ENCODE measurements around the gene SNRK. TPM values are rescaled to one million over a fixed set of nuclear protein-coding genes. Genes with fewer than 3 reads are reported as not detected.

The SNRK gene
- total RNA-seq, 5 donors from 2014 or later (not counting 1 experiment from before 2014, with no cell fraction given), result 88.1 to 165 (median 107) TPM

DNA sequence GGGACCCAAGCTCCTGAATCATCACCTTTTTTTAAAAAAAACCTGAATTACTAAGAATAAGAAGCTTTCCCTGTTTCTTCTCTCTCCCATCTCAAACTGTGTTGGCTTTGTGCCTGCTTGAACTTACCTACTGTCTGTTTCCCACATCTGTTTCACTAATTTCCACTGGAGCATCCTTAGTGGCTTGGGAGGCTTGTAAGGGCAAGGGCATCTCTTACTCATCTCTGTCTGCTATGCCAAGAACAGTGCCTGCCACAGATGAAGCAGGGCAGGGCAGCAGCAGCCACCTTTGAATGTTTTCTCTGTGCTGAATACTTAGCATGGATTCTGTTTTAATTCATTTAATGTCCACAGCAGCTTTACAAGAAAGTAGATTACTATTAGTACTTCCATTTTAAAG is 42.3 kb downstream of the SNRK start:
- Mint-ChIP-seq H3K4me3 (peak overlapping the region in 2 of 3 donors; percentile 9 to 14), H3K9me3 (no peaks in the 10 kb centered on the region), H3K27ac (peak overlapping the region; percentile 77 to 93), H3K4me1 (peaks cover 80 to 89% (median 83%) of the 10 kb centered on the region in 3 donors), H3K36me3 (peaks cover 27% of the 10 kb centered on the region), H3K27me3 (no peaks in the 10 kb centered on the region)
- no peak for ATAC-seq (replicated peaks in 1 of 4)
- Histone ChIP-seq H3K36me3 (ENCODE audit: control insufficient read depth in 2 of 2, extremely low read depth in 1 of 2, insufficient read depth in 1 of 2, low read length in 1 of 2) (peaks cover 3 to 12% of the 10 kb centered on the region in 2 donors), H3K4me3 (ENCODE audit: control insufficient read depth in 1 of 2, extremely low read depth in 1 of 2, low read length in 1 of 2) (no peak overlapping the region), H3K9me3 (no peaks in the 10 kb centered on the region), H3K27me3 (replicated peaks in 1 of 2; ENCODE audit: control insufficient read depth in 2 of 2, extremely low read depth in 1 of 2, insufficient read depth in 2 of 2, low read length in 1 of 2) (no peaks in the 10 kb centered on the region), H3K4me1 (ENCODE audit: control insufficient read depth in 1 of 2, extremely low read depth in 1 of 2, insufficient read depth in 2 of 2, low read length in 2 of 2) (peaks cover 27 to 40% of the 10 kb centered on the region in 2 experiments), H3K27ac (ENCODE audit: low read length) (no peak overlapping the region)
- no peak for DNase-seq
- ChIA-PET CTCF (no interaction called here), POLR2A (interaction anchor here in 1 of 2 donors (0.7 kb wide), 1 partner anchor 21 kb away, joined by 5 read pairs; no protein-coding TSS in a partner anchor)

DNA sequence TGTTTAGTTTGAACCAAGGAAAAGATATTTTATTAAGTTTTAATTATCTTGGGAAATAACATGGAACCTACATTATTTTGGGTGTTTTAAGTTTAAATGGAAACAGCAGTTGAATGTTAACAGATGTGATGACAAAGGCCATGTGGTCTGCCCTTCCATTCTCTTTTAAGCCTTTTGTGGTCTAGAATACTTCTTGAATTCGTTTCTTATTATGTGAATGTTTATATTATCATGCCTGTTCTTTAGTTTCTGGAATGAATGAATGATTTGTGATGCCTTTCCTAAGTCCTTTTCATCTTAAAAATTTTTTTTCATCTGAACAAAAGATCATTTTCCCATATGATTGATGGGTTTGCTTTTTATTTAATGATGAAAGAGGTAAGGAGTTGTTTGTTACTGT is 44.6 kb downstream of the SNRK start:
- Mint-ChIP-seq H3K27me3 (no peaks in the 10 kb centered on the region), H3K36me3 (peaks cover 43% of the 10 kb centered on the region), H3K4me1 (peaks cover 58 to 68% (median 63%) of the 10 kb centered on the region in 3 donors), H3K27ac (peak overlapping the region; percentile 50 to 74), H3K9me3 (peaks cover 4 to 11% (median 7%) of the 10 kb centered on the region in 3 donors), H3K4me3 (peak overlapping the region in 1 of 3 donors; percentile 13)
- no peak for ATAC-seq (replicated peaks in 1 of 4)
- ChIA-PET POLR2A (no interaction called here), CTCF (no interaction called here)
- no CpG with 5 or more reads among the region's 1 CpG for WGBS (ENCODE audit: insufficient coverage)
- Histone ChIP-seq H3K27ac (ENCODE audit: low read length) (no peak overlapping the region), H3K4me1 (ENCODE audit: control insufficient read depth in 1 of 2, extremely low read depth in 1 of 2, insufficient read depth in 2 of 2, low read length in 2 of 2) (peaks cover 14 to 32% of the 10 kb centered on the region in 2 experiments), H3K36me3 (ENCODE audit: control insufficient read depth in 2 of 2, extremely low read depth in 1 of 2, insufficient read depth in 1 of 2, low read length in 1 of 2) (peaks cover 2 to 29% of the 10 kb centered on the region in 2 donors), H3K4me3 (ENCODE audit: control insufficient read depth in 1 of 2, extremely low read depth in 1 of 2, low read length in 1 of 2) (no peak overlapping the region), H3K9me3 (peaks cover 5% of the 10 kb centered on the region), H3K27me3 (replicated peaks in 1 of 2; ENCODE audit: control insufficient read depth in 2 of 2, extremely low read depth in 1 of 2, insufficient read depth in 2 of 2, low read length in 1 of 2) (no peaks in the 10 kb centered on the region)
- no peak for DNase-seq

DNA sequence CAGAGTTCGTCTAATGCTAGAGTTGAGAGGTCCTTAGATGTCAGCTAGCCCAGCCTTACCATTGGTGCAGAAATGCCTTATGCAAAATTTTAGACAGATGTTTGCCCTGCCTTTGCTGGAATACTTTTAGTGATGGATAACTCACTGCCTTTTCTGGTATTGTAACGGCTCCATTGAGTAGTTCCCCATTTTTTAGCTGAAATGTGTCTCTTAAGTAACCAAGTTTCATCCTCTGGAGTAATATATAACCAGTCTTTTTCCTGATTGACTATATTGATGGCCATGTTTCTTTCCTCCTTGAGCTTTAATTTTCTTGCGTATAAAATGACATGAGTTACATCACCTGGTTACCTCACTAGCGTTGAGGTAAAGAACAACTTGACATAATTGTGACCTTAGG is 45.0 kb downstream of the SNRK start:
- no peak for DNase-seq
- peaks cover 5% of the 10 kb centered on the region for H3K9me3 ChIP-seq
- 100% methylated on average over 1 of the region's 4 CpGs for WGBS (ENCODE audit: insufficient coverage)
- Mint-ChIP-seq H3K4me3 (peak overlapping the region in 1 of 3 donors; percentile 13), H3K9me3 (peaks cover 4 to 14% (median 10%) of the 10 kb centered on the region in 3 donors), H3K4me1 (peaks cover 54 to 64% (median 59%) of the 10 kb centered on the region in 3 donors), H3K27ac (peak overlapping the region; percentile 50 to 74), H3K27me3 (no peaks in the 10 kb centered on the region), H3K36me3 (peaks cover 47% of the 10 kb centered on the region)
- CTCF ChIA-PET, result no interaction called here
- H3K4me3 ChIP-seq (ENCODE audit: control insufficient read depth in 1 of 2, extremely low read depth in 1 of 2, low read length in 1 of 2), result no peak overlapping the region
- POLR2A ChIA-PET, result no interaction called here
- peaks cover 11 to 28% of the 10 kb centered on the region in 2 experiments for H3K4me1 ChIP-seq (ENCODE audit: control insufficient read depth in 1 of 2, extremely low read depth in 1 of 2, insufficient read depth in 2 of 2, low read length in 2 of 2)
- no peak for ATAC-seq (replicated peaks in 1 of 4)
- H3K27me3 ChIP-seq (replicated peaks in 1 of 2; ENCODE audit: control insufficient read depth in 2 of 2, extremely low read depth in 1 of 2, insufficient read depth in 2 of 2, low read length in 1 of 2), result no peaks in the 10 kb centered on the region
- no peak overlapping the region for H3K27ac ChIP-seq (ENCODE audit: low read length)
- H3K36me3 ChIP-seq (ENCODE audit: control insufficient read depth in 2 of 2, extremely low read depth in 1 of 2, insufficient read depth in 1 of 2, low read length in 1 of 2), result peaks cover 4 to 33% of the 10 kb centered on the region in 2 donors

DNA sequence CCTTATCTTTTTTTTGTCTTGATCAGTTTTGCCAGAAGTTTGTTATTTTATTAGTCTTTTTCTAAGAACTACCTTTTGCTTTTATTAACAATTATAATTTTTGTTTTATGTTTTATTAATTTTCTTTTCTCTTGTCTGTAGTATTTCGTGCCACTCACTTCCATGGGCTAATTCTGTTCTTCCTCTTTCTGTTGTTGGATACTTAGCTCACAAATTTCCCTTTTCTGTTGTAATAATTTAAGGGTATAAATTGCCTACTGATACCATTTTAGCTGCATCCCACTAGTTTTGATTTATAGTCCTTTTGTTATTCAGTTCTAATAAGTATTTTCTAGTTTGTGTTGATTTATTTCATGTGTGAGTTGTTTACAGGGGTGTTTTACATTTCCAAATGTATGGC is 48.6 kb downstream of the SNRK start:
- Histone ChIP-seq H3K36me3 (ENCODE audit: control insufficient read depth in 2 of 2, extremely low read depth in 1 of 2, insufficient read depth in 1 of 2, low read length in 1 of 2) (peaks cover 9 to 65% of the 10 kb centered on the region in 2 donors), H3K27ac (ENCODE audit: low read length) (no peak overlapping the region), H3K4me1 (ENCODE audit: control insufficient read depth in 1 of 2, extremely low read depth in 1 of 2, insufficient read depth in 2 of 2, low read length in 2 of 2) (peaks cover 0 to 6% of the 10 kb centered on the region in 2 experiments), H3K4me3 (ENCODE audit: control insufficient read depth in 1 of 2, extremely low read depth in 1 of 2, low read length in 1 of 2) (no peak overlapping the region), H3K27me3 (replicated peaks in 1 of 2; ENCODE audit: control insufficient read depth in 2 of 2, extremely low read depth in 1 of 2, insufficient read depth in 2 of 2, low read length in 1 of 2) (no peaks in the 10 kb centered on the region), H3K9me3 (peaks cover 8% of the 10 kb centered on the region)
- Mint-ChIP-seq H3K4me3 (no peak overlapping the region), H3K4me1 (peaks cover 26 to 29% (median 28%) of the 10 kb centered on the region in 3 donors), H3K9me3 (peaks cover 4 to 27% (median 19%) of the 10 kb centered on the region in 3 donors), H3K36me3 (peaks cover 72% of the 10 kb centered on the region), H3K27me3 (no peaks in the 10 kb centered on the region), H3K27ac (no peak overlapping the region)
- DNase-seq (no peak), ATAC-seq (replicated peaks in 1 of 4) (no peak)
- ChIA-PET POLR2A (interaction anchor here in 1 of 2 donors (0.6 to 0.7 kb wide), 2 partner anchors 15 to 50 kb away, joined by 3 to 4 read pairs; no protein-coding TSS in a partner anchor), CTCF (interaction anchor here in 1 of 2 donors (0.6 to 2.1 kb wide), 7 partner anchors 12 to 175 kb away, joined by 3 to 6 read pairs (median 3); no protein-coding TSS in a partner anchor)
- WGBS (ENCODE audit: insufficient coverage), result no CpG with 5 or more reads among the region's 1 CpG

DNA sequence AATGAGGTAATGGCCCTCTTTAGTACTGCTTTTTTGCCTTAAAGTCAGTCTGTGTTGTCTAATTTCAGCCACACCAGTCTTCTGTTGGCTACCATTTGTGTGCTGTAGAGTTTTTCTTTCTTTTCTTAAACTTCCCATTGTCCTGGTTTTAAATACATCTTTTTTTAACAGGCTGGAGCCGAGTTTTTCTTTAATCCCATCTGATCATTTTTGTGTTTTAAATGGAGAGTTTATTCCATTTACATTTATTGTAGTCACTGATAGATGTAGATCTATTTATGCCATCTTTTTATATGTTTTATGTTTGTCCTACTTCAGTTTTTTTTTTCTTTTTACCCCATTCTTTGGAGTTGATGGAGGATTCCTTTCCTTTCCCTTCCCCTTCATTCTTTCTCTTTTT is 49.5 kb downstream of the SNRK start:
- H3K27ac ChIP-seq (ENCODE audit: low read length), result no peak overlapping the region
- H3K4me1 ChIP-seq (ENCODE audit: control insufficient read depth in 1 of 2, extremely low read depth in 1 of 2, insufficient read depth in 2 of 2, low read length in 2 of 2), result peaks cover 0 to under 1% of the 10 kb centered on the region in 2 experiments
- peaks cover 11 to 73% of the 10 kb centered on the region in 2 donors for H3K36me3 ChIP-seq (ENCODE audit: control insufficient read depth in 2 of 2, extremely low read depth in 1 of 2, insufficient read depth in 1 of 2, low read length in 1 of 2)
- Mint-ChIP-seq H3K27ac (peak overlapping the region in 1 of 2 donors; percentile 49), H3K4me1 (peaks cover 20 to 27% (median 26%) of the 10 kb centered on the region in 3 donors), H3K9me3 (peaks cover 4 to 29% (median 19%) of the 10 kb centered on the region in 3 donors), H3K4me3 (no peak overlapping the region), H3K27me3 (no peaks in the 10 kb centered on the region), H3K36me3 (peaks cover 78% of the 10 kb centered on the region)
- no peak overlapping the region for H3K4me3 ChIP-seq (ENCODE audit: control insufficient read depth in 1 of 2, extremely low read depth in 1 of 2, low read length in 1 of 2)
- no peaks in the 10 kb centered on the region for H3K27me3 ChIP-seq (replicated peaks in 1 of 2; ENCODE audit: control insufficient read depth in 2 of 2, extremely low read depth in 1 of 2, insufficient read depth in 2 of 2, low read length in 1 of 2)
- ChIA-PET CTCF (interaction anchor here (0.7 to 1.5 kb wide), 4 partner anchors 11 to 63 kb away, joined by 3 to 4 read pairs (median 4); no protein-coding TSS in a partner anchor), POLR2A (no interaction called here)
- ATAC-seq (replicated peaks in 1 of 4), result no peak
- WGBS (ENCODE audit: insufficient coverage), result no CpG with 5 or more reads among the region's 1 CpG
- DNase-seq, result no peak
- H3K9me3 ChIP-seq, result peaks cover 8% of the 10 kb centered on the region

DNA sequence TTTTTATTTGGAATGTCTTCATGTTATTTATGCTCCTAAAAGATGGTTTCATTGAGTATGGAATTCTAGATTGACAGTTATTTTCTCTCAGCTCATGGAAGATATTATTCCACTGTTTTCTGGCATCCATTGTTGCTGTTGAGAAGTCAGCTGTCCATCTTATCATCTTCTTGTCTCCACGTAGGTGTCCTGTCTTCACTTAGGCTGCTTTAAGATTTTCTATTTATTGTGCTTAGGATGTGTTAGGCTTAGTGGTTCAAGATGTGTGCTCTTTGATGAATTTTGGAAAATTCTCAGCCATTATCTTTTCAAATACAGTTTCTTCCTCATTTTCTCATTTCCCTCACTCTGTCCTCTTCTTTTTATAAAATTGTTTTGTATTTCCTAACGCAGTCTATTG is 52.0 kb downstream of the SNRK start:
- H3K36me3 Mint-ChIP-seq, result peaks cover 75% of the 10 kb centered on the region
- H3K4me1 Mint-ChIP-seq, result peaks cover 22 to 32% (median 30%) of the 10 kb centered on the region in 3 donors
- Histone ChIP-seq H3K4me1 (ENCODE audit: control insufficient read depth in 1 of 2, extremely low read depth in 1 of 2, insufficient read depth in 2 of 2, low read length in 2 of 2) (peaks cover 13 to 17% of the 10 kb centered on the region in 2 experiments), H3K9me3 (peaks cover 8% of the 10 kb centered on the region), H3K36me3 (ENCODE audit: control insufficient read depth in 2 of 2, extremely low read depth in 1 of 2, insufficient read depth in 1 of 2, low read length in 1 of 2) (peaks cover 22 to 87% of the 10 kb centered on the region in 2 donors), H3K27me3 (replicated peaks in 1 of 2; ENCODE audit: control insufficient read depth in 2 of 2, extremely low read depth in 1 of 2, insufficient read depth in 2 of 2, low read length in 1 of 2) (no peaks in the 10 kb centered on the region), H3K27ac (ENCODE audit: low read length) (no peak overlapping the region), H3K4me3 (ENCODE audit: control insufficient read depth in 1 of 2, extremely low read depth in 1 of 2, low read length in 1 of 2) (no peak overlapping the region)
- ChIA-PET POLR2A (interaction anchor here in 1 of 2 donors (0.7 to 1.2 kb wide), 2 partner anchors 8 to 145 kb away, joined by 3 read pairs; no protein-coding TSS in a partner anchor), CTCF (interaction anchor here in 1 of 2 donors (1.8 kb wide), 1 partner anchor 9 kb away, joined by 5 read pairs; no protein-coding TSS in a partner anchor)
- WGBS (ENCODE audit: insufficient coverage), result no CpG with 5 or more reads among the region's 2 CpGs
- no peak overlapping the region for H3K4me3 Mint-ChIP-seq
- H3K27me3 Mint-ChIP-seq, result no peaks in the 10 kb centered on the region
- peaks cover 4 to 29% (median 19%) of the 10 kb centered on the region in 3 donors for H3K9me3 Mint-ChIP-seq
- H3K27ac Mint-ChIP-seq, result peak overlapping the region in 1 of 2 donors; percentile 19
- DNase-seq (no peak), ATAC-seq (replicated peaks in 1 of 4) (no peak)
